ENCODE measurements around the gene REL.
"Not testable (repeated sequence)": the region's sequence is repeated elsewhere in the genome, so short reads cannot be mapped to it uniquely, and the experiment has no call there.

Gene REL

DNA sequence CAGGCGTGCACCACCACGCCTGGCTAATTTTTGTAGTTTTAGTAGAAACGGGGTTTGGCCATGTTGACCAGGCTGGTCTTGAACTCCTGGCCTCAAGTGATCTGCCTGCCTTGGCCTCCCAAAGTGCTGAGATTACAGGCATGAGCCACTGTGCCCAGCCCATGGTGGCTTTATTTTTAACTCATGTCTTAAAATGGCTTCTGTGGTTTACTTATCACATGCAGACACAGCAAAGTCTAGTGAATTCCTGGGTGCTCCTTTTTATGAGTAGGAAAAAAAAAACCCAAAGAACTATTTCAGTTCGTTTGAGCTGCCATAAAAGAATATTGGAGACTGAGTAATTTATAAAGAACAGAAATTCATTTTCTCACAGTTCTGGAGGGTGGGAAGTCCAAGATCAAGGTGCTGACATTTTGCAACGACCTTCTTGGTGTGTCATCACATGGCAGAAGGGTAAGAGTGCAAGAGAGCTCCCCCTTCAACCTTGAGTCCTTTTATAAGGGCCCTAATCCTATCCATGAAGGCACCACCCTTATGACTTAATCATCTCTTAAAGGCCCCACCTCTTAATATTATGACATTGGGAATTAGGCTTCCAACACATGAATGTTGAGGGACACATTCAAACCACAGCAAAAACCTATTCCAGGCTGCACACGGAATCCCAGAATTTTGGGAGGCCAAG lies 12.6 kb upstream of the REL start:
- no peak for DNase-seq

DNA sequence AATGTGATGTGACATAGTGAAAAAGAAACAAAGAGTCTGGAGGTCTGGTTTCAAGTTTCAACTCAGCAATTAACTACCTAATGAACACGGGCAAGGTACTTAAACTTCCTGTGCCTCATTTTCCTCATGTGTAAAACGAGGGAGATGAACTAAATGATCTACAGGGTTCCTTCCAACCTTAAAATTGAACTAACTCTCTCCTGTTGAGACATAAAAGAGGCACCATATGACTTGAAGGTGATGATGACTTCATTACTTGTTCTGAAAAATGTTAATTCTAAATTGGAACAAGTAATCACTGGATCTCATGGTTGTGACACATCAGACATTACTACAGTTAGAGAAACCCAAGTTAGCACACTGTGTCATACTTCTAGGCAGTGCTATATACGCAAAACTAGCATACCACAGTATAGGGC lies 8.9 kb upstream of the REL start:
- DNase-seq, result peak; percentile 26 to 83 (median 54)

DNA sequence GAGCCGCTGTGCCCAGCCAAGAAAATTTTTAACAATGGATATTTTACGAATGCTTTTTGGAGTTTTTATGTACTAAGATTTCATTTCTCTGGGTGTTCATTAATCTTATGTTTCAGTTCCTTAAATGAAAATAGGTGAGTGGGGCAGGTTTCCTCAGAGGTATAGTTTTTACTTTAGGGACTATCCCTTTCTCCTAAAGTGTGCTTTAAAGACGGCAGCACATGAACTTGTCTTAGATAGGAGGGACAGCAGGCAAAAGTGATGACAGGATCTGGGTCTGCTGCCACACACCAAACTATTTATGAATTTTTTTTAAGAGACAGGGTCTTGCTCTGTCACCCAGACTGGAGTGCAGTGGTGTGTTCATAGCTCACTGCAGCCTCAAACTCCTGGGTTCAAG lies 8.0 kb upstream of the REL start:
- no peak for DNase-seq

DNA sequence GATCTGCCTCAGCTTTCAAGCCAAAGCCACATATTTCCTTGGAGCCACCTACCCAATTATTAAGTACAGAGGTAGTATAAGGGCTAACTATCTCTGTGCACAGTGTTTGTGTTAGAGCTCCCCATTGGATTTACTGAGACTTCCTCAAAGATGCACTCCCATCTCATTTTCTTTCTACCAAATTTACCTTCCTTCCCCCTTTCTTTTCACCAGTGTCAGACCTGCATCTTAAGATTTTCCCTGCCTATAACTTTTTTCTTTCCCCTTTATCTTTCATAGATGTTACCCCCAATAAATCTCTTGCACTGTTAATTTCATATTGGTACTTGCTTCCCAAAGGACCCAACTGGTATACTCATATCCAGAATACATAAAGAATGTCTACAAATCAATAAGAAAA lies 5.9 kb upstream of the REL start:
- DNase-seq, result no peak

DNA sequence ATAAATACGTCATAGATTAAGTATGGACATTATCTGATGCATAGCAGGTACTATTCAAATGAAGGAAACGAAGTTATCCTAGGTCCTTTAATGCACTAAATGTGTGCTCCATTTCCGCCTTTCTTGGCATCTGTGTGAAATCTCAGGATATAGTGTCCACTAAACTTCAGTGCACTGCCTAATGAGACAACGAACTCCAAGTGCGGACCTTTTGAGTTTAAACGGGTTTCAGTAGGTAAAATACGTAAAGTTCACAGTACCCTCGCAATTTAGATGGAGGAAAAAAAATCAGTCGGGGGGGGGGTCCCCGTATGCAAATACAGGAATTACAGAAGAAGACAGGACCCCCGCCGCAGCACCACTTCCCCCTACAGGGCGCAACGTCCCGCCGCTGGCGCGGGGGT lies 729 bp upstream of the REL start:
- DNase-seq, result peak in 1 of 4 experiments; percentile 92

DNA sequence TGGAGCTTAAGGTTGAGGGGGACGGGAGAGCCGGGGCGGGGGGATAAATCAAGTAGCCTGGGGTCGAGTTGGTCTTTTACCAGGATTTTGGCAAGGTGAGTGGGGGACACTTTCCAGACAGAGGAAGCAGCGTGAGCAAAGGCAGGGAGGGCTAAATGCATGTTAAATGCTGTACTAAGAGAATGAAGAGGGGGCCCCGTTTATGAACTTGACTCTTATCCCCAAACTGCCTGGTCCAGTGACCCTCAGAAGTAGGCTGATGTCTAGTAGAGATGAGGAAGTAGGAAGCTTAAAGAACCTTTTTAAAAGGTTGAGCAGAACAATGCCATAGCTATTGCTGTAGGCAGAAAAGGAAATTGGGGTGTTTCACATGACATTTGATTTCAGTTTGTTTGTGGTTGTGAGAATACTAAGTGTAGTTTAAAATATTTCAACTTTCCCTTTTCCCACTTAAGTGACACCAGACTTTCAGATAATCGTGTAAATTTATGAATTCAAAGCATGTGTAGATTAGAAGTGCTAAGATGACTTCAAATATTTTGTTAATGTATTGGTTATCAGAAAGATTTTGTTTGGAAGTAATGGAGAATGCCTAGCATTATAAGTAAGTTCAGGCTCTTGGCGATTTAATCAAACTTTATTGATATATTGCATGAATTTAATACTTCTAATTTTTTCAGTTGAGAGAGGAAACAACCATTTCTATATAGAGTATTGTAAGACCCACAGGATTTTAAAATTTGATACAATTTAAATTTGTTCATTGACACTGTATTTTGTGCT lies 1.8 kb downstream of the REL start:
- DNase-seq, result peak; percentile 70 to 90 (median 82)

DNA sequence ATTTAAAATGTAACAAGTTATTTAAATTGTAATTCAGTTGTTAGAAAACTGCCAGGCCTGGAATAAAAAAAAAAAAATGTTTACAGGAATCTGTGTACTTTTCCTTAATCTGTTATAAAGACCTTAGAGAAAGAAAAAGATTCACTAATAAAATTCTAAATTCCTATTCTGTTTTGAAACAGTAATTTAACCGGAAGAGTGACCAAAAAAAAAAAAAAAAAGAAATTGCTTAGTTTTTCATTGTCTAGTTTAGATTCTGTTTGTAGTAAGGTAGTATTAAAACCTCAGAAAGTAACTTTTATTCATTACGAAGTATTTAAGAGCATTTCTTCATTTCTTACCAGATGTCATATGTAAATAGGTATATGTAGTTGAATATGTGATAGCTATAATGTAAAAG lies 2.5 kb downstream of the REL start:
- peak in 1 of 4 experiments; percentile 20 for DNase-seq

DNA sequence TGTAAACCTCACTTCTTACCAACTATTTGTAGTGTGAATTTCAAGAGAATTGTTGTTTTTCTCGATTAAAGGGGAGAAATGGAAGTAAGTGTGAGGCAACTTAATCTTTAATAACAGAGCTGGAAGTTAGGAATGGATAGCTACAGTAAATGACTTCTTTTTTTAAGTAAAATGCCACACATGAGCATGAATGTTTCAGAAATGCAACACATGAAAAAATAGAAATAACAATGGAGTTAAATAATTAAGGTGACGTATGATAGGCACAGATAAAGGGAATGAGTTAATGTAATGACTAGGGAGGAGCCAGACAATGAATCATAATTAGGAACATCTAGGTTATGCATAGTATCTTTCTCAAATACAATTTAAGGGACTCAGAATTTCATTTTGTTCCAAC lies 3.4 kb downstream of the REL start:
- DNase-seq, result peak in 2 of 4 experiments; percentile 31 to 53

DNA sequence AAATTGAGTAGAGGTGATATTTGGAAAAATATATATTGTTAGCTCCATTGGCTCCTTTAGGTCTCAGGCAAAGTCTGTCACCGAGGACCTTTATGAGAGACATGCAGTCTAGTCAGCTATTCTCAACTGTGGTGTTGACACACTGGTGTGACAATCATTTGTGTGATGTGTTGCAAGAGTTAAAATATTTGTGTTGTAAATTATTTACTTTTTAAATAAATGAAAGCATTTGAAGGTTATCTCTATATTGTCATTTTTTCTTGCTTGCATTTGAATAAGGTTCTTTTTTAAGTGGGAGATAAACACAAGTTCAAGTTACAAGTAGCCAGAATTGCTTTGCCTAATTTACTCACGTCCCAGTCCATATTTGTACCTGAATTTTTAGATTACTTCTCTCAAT lies 4.3 kb downstream of the REL start:
- peak; percentile 43 to 74 (median 63) for DNase-seq

DNA sequence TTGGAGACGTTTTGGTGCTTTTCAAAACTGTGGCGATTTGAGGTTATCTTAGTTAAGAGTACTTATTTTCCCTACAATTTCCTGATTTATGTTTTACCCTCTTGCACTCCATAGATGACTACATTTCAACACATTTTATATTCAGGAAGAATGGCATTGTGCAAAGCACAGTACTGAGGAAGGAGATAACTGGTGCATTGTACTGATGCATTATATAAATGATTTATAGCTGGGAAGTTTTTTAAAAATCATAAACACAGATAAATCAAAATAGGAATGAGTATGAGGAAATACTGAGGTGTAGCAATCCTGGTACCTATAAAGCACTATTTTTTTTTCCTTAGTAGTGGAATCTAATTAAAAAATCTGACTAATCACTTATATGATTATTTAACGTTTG lies 5.6 kb downstream of the REL start:
- peak in 2 of 4 experiments; percentile 66 to 67 for DNase-seq

DNA sequence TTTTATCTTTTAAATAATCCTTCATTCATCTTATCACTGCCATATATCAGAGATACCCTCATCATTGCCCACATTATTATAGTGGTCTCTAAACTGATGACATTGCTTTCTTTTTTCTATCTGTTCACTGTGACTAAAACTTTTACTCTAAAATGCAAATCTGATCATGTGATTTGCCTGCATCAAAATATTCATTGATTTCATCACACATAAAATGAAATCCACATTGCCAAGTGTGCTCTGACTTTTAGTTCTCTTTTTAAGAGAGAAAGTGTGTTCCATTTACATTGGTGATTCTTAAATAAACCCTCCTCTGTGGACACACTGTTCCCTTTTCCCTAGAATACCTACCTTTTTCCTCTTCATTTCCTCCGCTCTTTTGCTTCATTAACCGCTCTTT lies 7.5 kb downstream of the REL start:
- peak in 2 of 4 experiments; percentile 25 to 61 for DNase-seq

DNA sequence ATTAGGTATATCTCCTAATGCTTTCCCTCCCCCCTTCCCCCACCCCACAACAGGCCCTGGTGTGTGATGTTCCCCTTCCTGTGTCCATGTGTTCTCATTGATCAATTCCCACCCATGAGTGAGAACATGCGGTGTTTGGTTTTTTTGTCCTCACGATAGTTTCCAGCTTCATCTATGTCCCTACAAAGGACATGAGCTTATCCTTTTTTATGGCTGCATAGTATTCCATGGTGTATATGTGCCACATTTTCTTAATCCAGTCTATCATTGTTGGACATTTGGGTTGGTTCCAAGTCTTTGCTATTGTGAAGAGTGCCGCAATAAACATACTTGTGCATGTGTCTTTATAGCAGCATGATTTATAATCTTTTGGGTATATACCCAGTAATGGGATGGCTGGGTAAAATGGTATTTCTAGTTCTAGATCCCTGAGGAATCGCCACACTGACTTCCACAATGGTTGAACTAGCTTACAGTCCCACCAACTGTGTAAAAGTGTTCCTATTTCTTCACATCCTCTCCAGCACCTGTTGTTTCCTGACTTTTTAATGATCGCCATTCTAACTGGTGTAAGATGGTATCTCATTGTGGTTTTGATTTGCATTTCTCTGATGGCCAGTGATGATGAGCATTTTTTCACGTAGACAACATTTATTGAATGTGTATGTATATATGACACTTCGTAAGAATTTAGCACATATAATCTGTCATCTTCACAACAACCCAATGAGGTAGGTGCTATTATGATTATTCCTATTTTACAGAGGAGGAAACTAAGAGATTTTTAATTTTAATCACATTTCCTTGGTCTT lies 8.4 kb downstream of the REL start:
- DNase-seq, result not testable (repeated sequence)

DNA sequence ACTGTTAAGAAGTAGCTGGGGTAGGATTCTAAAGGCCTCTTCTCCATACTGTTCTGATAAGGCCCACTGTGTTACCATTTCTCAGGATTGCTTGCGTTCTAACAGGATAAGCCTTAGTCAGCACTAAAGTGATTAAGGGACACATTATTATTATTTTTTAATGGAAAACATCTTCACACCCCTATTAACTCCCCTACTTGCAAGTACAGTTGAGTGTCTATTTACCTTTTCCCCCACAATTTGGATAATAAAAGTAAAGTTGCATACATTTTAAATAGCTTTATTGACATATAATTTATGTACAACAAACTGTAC lies 9.0 kb downstream of the REL start:
- no peak for DNase-seq

DNA sequence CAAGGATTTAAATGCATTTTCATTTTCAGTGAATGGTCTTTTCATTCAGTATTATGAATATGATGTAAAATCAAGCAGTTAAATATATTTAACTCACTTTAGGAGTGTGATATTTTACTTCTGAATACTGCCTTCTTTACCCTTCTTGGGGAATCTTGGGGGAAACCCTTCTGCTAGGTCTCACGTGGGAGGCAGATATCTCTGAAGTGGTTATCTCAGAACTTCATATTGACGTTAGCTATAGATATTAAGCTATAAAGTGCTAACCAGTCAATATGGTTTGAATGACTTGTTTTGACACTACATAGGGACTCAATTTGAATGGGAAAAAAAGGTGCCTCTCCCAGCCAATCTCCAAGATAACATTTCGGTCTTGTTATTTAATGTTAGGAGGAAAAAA lies 9.8 kb downstream of the REL start:
- DNase-seq, result no peak

DNA sequence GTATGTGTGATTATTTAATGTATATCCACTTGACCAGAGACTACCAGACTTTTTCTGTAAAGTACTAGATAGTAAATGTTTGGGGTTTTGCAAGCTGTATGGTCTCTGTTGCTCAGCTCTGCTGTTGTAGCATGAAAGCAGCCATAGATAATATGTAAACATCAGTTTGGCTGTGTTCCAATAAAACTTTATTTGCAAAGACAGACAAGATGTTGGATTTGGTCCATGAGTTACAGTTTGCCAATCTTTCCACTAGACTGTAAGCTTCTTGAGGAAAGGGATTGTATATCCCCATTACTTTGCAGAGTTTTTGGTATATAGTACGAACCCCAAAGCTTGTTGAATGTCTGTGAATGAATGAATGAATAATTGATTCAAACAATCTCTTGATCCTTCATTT lies 17.2 kb downstream of the REL start:
- DNase-seq, result peak in 1 of 4 experiments; percentile 16

DNA sequence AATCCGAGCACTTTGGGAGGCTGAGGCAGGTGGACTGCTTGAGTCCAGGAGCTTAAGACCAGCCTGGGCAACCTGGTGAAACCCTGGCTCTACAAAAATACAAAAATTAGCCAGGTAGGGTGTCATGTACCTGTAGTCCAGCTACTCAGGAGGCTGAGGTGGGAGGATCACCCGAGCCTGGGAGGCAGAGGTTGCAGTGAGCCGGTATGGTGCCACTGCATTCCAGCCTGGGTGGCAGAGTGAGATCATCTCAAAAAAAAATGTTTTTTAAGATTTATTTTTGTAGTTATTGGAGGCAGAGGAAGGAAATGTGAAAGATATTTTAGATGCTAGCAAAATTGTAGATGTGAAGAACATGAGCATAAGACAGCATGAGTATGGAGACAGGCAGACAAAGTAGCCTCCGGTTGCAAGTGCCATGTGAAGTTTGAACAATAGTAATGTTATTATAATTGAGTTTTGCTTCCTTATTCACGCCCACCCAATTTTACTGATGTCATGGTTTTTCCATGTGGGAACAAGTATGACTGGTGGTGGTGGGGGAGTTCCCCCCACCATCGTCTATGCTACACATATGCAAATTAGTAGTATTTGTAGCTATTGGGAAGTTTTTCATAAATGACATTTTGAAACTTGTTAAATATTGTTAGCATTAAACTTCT lies 18.0 kb downstream of the REL start:
- peak; percentile 73 to 90 (median 84) for DNase-seq

DNA sequence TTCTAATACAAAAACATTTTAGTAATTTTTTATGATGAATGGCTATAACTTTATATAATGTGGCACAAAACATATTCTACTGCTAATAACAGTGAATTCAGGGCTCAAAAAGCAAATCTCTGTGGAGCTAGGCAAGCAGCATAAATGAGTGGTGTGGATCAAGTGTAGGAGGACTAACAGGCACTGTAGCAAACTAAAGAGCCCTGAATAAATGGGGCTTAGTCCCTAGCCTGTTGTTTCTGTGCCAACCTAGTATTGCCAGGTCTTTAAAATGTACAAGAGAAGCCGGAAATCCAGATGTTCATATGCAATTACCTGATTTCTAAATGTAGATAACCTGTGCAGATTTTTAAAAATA lies 18.5 kb downstream of the REL start:
- DNase-seq, result no peak

DNA sequence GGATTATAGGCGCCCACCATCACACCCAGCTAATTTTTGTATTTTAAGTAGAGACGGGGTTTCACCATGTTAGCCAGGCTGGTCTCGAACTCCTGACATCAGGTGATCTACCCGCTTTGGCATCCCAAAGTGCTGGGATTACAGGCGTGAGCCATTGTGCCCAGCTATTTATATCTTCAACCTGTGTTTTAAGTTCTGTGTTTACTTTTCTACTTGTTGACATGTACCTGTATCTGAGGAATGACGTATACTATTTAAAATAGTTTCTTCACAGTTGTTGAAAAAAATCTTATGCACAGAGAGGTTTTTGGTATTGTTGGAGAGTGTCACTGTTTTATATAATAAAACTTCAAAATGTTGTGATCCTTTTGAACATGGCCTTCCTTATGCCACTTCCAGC lies 19.9 kb downstream of the REL start:
- not testable (repeated sequence) for DNase-seq

DNA sequence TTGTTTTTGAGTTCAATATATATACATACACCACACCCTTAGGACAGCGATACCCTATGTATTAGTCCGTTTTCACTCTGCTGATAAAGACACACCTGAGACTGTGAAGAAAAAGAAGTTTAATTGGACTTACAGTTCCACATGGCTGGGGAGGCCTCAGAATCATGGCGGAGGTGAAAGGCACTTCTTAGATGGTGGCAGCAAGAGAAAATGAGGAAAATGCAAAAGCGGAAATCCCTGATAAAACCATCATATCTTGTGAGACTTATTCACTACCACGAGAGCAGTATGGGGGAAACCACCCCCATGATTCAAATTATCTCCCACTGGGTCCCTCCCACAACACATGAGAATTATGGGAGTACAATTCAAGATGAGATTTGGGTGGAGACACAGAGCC lies 24.5 kb downstream of the REL start:
- DNase-seq, result not testable (repeated sequence)

DNA sequence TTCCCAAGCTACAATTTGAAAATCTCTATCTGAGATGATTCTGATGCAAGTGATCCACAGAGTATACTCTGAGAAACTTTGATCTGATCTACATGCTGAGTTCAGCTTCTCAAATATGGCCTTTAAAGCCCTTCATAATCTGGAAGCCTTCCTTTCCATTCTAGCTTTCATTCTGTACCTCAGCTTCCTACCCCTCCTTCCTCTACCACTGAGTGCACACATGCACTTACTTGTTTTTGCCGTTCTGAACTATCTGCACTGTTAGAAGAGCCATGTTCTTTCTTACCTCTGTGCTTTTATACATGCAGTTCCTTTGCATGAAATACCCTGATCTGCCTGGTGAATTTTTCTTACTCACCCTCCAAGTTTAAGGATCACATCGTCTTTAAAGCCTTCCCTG lies 25.0 kb downstream of the REL start:
- DNase-seq, result no peak

DNA sequence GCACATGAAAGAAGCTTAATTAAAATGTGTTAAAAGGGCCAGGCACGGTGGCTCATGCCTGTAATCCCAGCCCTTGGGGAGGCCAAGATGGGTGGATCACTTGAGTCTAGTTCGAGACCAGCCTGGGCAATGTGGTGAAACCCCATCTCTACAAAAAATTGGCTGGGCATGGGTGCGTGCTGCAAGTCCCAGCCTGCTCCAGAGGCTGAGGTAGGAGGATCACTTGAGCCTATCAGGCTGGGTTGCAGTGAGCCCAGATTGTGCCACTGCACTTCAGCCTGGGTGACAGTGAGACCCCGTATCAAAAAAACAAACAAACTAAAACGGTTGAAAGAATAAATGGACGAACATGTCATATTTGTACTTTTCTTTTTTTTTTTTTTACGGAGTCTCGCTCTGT lies 26.0 kb downstream of the REL start:
- no peak for DNase-seq

DNA sequence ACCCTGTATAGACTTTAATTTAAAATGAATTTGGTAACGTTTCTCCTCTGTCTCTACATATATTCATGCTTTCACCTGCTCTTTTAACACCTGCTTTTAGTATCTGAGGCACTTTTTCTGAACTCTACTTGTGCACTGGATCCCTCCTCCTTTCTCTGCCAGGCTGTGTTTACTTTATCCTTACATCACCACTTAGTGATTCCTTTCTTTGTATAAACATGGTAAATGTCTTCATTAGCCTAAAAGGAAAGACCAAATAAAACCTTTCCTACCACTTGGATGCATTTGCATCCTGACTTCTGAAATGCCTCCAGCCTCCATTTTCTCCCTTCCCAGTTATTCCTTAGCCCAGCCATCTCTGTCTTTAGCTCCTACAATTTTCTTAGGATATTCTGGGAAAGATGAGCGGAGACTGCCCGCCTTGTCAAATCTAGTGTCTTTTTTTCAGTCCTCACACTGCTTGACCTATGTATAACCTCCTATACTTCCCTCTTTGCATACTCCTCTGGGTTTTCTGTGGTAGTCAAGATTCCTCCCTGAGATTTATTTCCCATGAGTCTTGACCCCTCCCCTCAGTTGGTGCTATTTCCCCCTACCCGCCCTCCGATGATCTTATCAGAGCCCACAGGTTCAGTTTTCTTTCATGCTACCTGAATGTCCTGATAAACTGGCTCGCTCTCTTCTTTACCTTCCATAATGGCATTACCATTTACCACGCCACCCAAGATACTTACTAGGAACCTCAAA lies 44.8 kb downstream of the REL start:
- peak; percentile 16 to 61 (median 41) for DNase-seq

All from suppressor macrophage (primary cell).